Measurements from ENCODE around the gene MCCC1. TPM values are rescaled to one million over a fixed set of nuclear protein-coding genes. Genes with fewer than 3 reads are reported as not detected.

The MCCC1 gene
- total and polyA plus RNA-seq, 10 of the 15 experiments (the other 5 are each of a cell fraction or from before 2014, with no cell fraction given) = 35.0 to 71.7 (median 47.0) TPM

DNA sequence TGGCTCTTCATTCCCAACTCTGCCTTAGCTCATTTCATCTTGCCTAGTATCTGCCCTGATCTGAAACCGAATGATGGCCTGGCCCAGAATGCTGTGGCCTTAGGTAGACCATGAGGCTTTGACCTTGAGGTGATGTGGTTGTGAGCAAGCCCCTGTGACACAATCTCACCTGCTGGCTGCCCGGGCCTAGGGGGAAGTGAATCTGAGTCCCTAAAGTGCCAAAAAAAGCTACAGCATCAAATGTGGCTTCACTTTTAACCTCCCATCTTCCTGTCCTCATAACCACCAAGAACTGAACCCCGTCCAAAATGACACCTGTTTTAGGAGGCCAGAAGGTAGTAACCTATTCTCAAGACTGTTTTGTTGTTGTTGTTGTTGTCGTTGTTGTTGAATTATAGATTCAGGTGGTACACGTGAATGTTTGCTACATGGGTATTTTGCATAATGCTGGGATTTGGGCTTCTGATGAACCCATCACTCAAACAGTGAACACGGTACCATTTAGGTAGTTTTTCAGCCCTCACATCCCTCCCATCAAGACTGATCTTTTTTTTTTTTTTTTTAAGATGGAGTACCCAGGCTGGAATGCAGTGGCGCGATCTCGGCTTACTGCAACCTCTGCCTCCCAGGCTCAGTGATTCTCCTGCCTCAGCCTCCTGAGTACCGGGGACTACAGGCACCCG lies 54.6 kb downstream of the MCCC1 start (continued):
- TF ChIP-seq, protein P1, sequence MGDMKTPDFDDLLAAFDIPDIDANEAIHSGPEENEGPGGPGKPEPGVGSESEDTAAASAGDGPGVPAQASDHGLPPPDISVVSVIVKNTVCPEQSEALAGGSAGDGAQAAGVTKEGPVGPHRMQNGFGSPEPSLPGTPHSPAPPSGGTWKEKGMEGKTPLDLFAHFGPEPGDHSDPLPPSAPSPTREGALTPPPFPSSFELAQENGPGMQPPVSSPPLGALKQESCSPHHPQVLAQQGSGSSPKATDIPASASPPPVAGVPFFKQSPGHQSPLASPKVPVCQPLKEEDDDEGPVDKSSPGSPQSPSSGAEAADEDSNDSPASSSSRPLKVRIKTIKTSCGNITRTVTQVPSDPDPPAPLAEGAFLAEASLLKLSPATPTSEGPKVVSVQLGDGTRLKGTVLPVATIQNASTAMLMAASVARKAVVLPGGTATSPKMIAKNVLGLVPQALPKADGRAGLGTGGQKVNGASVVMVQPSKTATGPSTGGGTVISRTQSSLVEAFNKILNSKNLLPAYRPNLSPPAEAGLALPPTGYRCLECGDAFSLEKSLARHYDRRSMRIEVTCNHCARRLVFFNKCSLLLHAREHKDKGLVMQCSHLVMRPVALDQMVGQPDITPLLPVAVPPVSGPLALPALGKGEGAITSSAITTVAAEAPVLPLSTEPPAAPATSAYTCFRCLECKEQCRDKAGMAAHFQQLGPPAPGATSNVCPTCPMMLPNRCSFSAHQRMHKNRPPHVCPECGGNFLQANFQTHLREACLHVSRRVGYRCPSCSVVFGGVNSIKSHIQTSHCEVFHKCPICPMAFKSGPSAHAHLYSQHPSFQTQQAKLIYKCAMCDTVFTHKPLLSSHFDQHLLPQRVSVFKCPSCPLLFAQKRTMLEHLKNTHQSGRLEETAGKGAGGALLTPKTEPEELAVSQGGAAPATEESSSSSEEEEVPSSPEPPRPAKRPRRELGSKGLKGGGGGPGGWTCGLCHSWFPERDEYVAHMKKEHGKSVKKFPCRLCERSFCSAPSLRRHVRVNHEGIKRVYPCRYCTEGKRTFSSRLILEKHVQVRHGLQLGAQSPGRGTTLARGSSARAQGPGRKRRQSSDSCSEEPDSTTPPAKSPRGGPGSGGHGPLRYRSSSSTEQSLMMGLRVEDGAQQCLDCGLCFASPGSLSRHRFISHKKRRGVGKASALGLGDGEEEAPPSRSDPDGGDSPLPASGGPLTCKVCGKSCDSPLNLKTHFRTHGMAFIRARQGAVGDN (IDR thresholded peaks at IDR 0.05) = no peak; the same call in 1 of the 2 replicates
- no peak for TF ChIP-seq MYB (IDR thresholded peaks at IDR 0.05; ENCODE audit: borderline replicate concordance, low read depth, low read length)
- TF ChIP-seq JUNB (IDR thresholded peaks at IDR 0.05) = peak; percentile 54
- TF ChIP-seq RAD21 (IDR thresholded peaks at IDR 0.05; ENCODE audit: insufficient read depth, low read depth, low read length) = 0 out of 2 replicates have a peak, but pooled peaks have one; percentile 11
- peak in 1 of 2 experiments; percentile 69; a peak in 1 of 4 replicates for TF ChIP-seq ETV6 (conservative IDR thresholded peaks at IDR 0.05 in 1 of 2, IDR thresholded peaks at IDR 0.05 in 1 of 2; ENCODE audit: borderline replicate concordance in 1 of 2, low read depth in 1 of 2)
- TF ChIP-seq NR2C2 (IDR thresholded peaks at IDR 0.05; ENCODE audit: borderline replicate concordance, control insufficient read depth, insufficient read length, low read depth) = no peak
- TF ChIP-seq NFYB (IDR thresholded peaks at IDR 0.05; ENCODE audit: insufficient read depth, low read depth, low read length) = no peak
- TF ChIP-seq RB1 (IDR thresholded peaks at IDR 0.05; ENCODE audit: borderline replicate concordance) = no peak
- TF ChIP-seq, protein P2, sequence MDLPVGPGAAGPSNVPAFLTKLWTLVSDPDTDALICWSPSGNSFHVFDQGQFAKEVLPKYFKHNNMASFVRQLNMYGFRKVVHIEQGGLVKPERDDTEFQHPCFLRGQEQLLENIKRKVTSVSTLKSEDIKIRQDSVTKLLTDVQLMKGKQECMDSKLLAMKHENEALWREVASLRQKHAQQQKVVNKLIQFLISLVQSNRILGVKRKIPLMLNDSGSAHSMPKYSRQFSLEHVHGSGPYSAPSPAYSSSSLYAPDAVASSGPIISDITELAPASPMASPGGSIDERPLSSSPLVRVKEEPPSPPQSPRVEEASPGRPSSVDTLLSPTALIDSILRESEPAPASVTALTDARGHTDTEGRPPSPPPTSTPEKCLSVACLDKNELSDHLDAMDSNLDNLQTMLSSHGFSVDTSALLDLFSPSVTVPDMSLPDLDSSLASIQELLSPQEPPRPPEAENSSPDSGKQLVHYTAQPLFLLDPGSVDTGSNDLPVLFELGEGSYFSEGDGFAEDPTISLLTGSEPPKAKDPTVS (IDR thresholded peaks at IDR 0.05; ENCODE audit: low read depth, low read length) = no peak
- TF ChIP-seq STAT3 (IDR thresholded peaks at IDR 0.05; ENCODE audit: low read depth, low read length) = no peak
- no peak for TF ChIP-seq MXI1 (IDR thresholded peaks at IDR 0.05; ENCODE audit: low read depth, low read length)
- TF ChIP-seq TBL1XR1 (IDR thresholded peaks at IDR 0.05; ENCODE audit: low read depth, low read length) = peak; percentile 99
- TF ChIP-seq BMI1 (IDR thresholded peaks at IDR 0.05; ENCODE audit: borderline replicate concordance) = peak; percentile 55; the same call in 1 of the 2 replicates
- TF ChIP-seq SIN3A (IDR thresholded peaks at IDR 0.05; ENCODE audit: low read depth, low read length) = no peak
- TF ChIP-seq, protein P3, sequence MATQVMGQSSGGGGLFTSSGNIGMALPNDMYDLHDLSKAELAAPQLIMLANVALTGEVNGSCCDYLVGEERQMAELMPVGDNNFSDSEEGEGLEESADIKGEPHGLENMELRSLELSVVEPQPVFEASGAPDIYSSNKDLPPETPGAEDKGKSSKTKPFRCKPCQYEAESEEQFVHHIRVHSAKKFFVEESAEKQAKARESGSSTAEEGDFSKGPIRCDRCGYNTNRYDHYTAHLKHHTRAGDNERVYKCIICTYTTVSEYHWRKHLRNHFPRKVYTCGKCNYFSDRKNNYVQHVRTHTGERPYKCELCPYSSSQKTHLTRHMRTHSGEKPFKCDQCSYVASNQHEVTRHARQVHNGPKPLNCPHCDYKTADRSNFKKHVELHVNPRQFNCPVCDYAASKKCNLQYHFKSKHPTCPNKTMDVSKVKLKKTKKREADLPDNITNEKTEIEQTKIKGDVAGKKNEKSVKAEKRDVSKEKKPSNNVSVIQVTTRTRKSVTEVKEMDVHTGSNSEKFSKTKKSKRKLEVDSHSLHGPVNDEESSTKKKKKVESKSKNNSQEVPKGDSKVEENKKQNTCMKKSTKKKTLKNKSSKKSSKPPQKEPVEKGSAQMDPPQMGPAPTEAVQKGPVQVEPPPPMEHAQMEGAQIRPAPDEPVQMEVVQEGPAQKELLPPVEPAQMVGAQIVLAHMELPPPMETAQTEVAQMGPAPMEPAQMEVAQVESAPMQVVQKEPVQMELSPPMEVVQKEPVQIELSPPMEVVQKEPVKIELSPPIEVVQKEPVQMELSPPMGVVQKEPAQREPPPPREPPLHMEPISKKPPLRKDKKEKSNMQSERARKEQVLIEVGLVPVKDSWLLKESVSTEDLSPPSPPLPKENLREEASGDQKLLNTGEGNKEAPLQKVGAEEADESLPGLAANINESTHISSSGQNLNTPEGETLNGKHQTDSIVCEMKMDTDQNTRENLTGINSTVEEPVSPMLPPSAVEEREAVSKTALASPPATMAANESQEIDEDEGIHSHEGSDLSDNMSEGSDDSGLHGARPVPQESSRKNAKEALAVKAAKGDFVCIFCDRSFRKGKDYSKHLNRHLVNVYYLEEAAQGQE (IDR thresholded peaks at IDR 0.05; ENCODE audit: low read depth, low read length) = no peak
- TF ChIP-seq CHD4 (IDR thresholded peaks at IDR 0.05) = no peak
- no peak for TF ChIP-seq KAT2A (conservative IDR thresholded peaks at IDR 0.05; ENCODE audit: control insufficient read depth, low read depth, low read length)
- TF ChIP-seq ZNF274 (IDR thresholded peaks at IDR 0.05; ENCODE audit: insufficient read depth, insufficient read length) = no peak
- TF ChIP-seq SMC3 (IDR thresholded peaks at IDR 0.05; ENCODE audit: borderline replicate concordance, low read length) = no peak
- TF ChIP-seq BACH1 (IDR thresholded peaks at IDR 0.05; ENCODE audit: borderline replicate concordance) = no peak
- peak; percentile 94 for TF ChIP-seq TCF3 (IDR thresholded peaks at IDR 0.05; ENCODE audit: borderline replicate concordance, insufficient read depth, low read depth, low read length)

Measured in GM12878 (cell line).